Body of pancreas (tissue), 4 donors: ENCODE results near the gene DMXL2. TPM values are rescaled to one million over a fixed set of nuclear protein-coding genes. Genes with fewer than 3 reads are reported as not detected.

Experiments
- ATAC-seq: fragments of 150-250 bp; one replicate; pipeline ENCODE4 v1.9.1; 2016
- DNase-seq, 4 donors: peaks; one replicate each; pipeline ENCODE4 v3.0.0-alpha.2; 2019
- H3K27ac ChIP-seq, 4 donors: fragments of 200-600 bp; sonication (generic); 1 replicate in 3 of 4; 2 replicates in 1 of 4; pipeline versions ENCODE4 v1.5.1 to v1.6.1; 2016 to 2019; ENCODE audit warnings: mild to moderate bottlenecking in 1 of 4, mixed read lengths in 1 of 4, moderate library complexity in 1 of 4
- H3K27me3 ChIP-seq, 2 donors: fragments of 200-600 bp; sonication (generic); one replicate each; pipeline ENCODE4 v1.6.0; 2016; ENCODE audit warnings: mild to moderate bottlenecking in 1 of 2
- H3K36me3 ChIP-seq, 2 donors: fragments of 200-600 bp; sonication (generic); replicated peaks in 1 of 2; 2 replicates each; pipeline ENCODE4 v1.5.1; 2016; ENCODE audit warnings: low read depth in 2 of 2; ENCODE audit not compliant: insufficient read depth in 1 of 2
- H3K4me1 ChIP-seq: fragments of 200-600 bp; sonication (generic); one replicate; pipeline ENCODE4 v1.6.0; 2016
- H3K4me3 ChIP-seq, 2 donors: fragments of 200-600 bp; sonication (generic); 1 replicate in 1 of 2; 2 replicates in 1 of 2; pipeline ENCODE4 v1.5.1; 2016 to 2019
- H3K9me3 ChIP-seq, 3 donors: fragments of 200-600 bp; sonication (generic); 1 replicate in 2 of 3; 2 replicates in 1 of 3; pipeline ENCODE4 v1.5.1; 2016
- CTCF ChIP-seq, 7 experiments: fragments of 450-650 bp in 4 of 7; fragments of 200-600 bp in 3 of 7; sonication (generic) in 3 of 7; IDR thresholded peaks; one replicate each; pipeline ENCODE4 v1.5.1; 2016 to 2019; ENCODE audit warnings: antibody characterized with exemption in 7 of 7
- POLR2A ChIP-seq, 3 donors: fragments of 450-650 bp; IDR thresholded peaks; one replicate each; pipeline ENCODE4 v1.6.1; 2016; ENCODE audit warnings: antibody characterized with exemption in 3 of 3, mild to moderate bottlenecking in 2 of 3
- WGBS, 2 donors: methylation state at CpG; one replicate each; pipeline ENCODE4 v1.1.5; 2017; 5-methylcytosine and 5-hydroxymethylcytosine counted together
- intact Hi-C: fragments of 100-400 bp; cut with DNase I; formaldehyde crosslinking; loops from one replicate; pipeline ENCODE4 v1.15.1; 2023
- total RNA-seq, 2 donors: library from RNA; depleted of rRNA; stranded (reverse); fragments of >200 nt; gene quantifications; one replicate each; pipeline ENCODE4 v1.1.0, GENCODE V29; 2016

Gene DMXL2
- total RNA-seq, 2 donors from 2014 or later = 34.8 to 48.1 TPM

GRCh38 chr15:51603002-51603401, 19.6 kb downstream of the DMXL2 start:
- Histone ChIP-seq H3K27me3 (no peaks in the 10 kb centered on the region), H3K27ac (no peak overlapping the region), H3K4me1 (peaks cover 8% of the 10 kb centered on the region), H3K36me3 (no peaks in the 10 kb centered on the region), H3K9me3 (no peaks in the 10 kb centered on the region), H3K4me3 (no peak overlapping the region)
- TF ChIP-seq CTCF (IDR thresholded peaks at IDR 0.05) (no peak), POLR2A (IDR thresholded peaks at IDR 0.05) (no peak)
- WGBS, 2 donors = 94 to 98% methylated on average over 2 of the region's 2 CpGs
- DNase-seq = no peak
- no peak for ATAC-seq
- intact Hi-C loops = no loop called here

GRCh38 chr15:51602484-51602883, 20.1 kb downstream of the DMXL2 start:
- WGBS, 2 donors = 65 to 77% methylated on average over 3 of the region's 3 CpGs
- DNase-seq = no peak
- H3K9me3 ChIP-seq = no peaks in the 10 kb centered on the region
- no peaks in the 10 kb centered on the region for H3K36me3 ChIP-seq
- H3K4me1 ChIP-seq = peaks cover 9% of the 10 kb centered on the region
- ATAC-seq = no peak
- TF ChIP-seq POLR2A (IDR thresholded peaks at IDR 0.05) = no peak
- no peak for TF ChIP-seq CTCF (IDR thresholded peaks at IDR 0.05)
- H3K27ac ChIP-seq = no peak overlapping the region
- intact Hi-C loops = no loop called here
- no peak overlapping the region for H3K4me3 ChIP-seq
- H3K27me3 ChIP-seq = no peaks in the 10 kb centered on the region

- H3K4me1 ChIP-seq = peaks cover 9% of the 10 kb centered on the region
- no peaks in the 10 kb centered on the region for H3K36me3 ChIP-seq
- no peak for TF ChIP-seq CTCF (IDR thresholded peaks at IDR 0.05)
- no peak for TF ChIP-seq POLR2A (IDR thresholded peaks at IDR 0.05)
- no peaks in the 10 kb centered on the region for H3K9me3 ChIP-seq
- H3K27ac ChIP-seq = no peak overlapping the region
- WGBS, 2 donors = 95 to 97% methylated on average over 1 of the region's 1 CpG
- no peaks in the 10 kb centered on the region for H3K27me3 ChIP-seq
- no peak overlapping the region for H3K4me3 ChIP-seq
- ATAC-seq (no peak), DNase-seq (no peak)
- intact Hi-C loops = no loop called here
Measured at GRCh38 chr15:51601801-51602200, 20.8 kb downstream of the DMXL2 start.

- WGBS, 2 donors = 86 to 92% methylated on average over 1 of the region's 1 CpG
- no peak for ATAC-seq
- TF ChIP-seq CTCF (IDR thresholded peaks at IDR 0.05) (no peak), POLR2A (IDR thresholded peaks at IDR 0.05) (no peak)
Measured at GRCh38 chr15:51600114-51600513, 22.5 kb downstream of the DMXL2 start.

GRCh38 chr15:51589881-51590568, 32.5 kb downstream of the DMXL2 start:
- Histone ChIP-seq H3K9me3 (no peaks in the 10 kb centered on the region), H3K4me3 (no peak overlapping the region), H3K27me3 (no peaks in the 10 kb centered on the region), H3K36me3 (no peaks in the 10 kb centered on the region), H3K27ac (no peak overlapping the region), H3K4me1 (no peaks in the 10 kb centered on the region)
- ATAC-seq = no peak
- intact Hi-C loops = no loop called here
- TF ChIP-seq POLR2A (IDR thresholded peaks at IDR 0.05) = no peak
- no peak for TF ChIP-seq CTCF (IDR thresholded peaks at IDR 0.05)
- DNase-seq = no peak
- 88 to 97% methylated on average over 2 of the region's 2 CpGs for WGBS, 2 donors

More at GRCh38 chr15:51600114-51600513, 22.5 kb downstream of the DMXL2 start:
- H3K36me3 ChIP-seq = no peaks in the 10 kb centered on the region
- peaks cover 9% of the 10 kb centered on the region for H3K4me1 ChIP-seq
- intact Hi-C loops = no loop called here
- no peak for DNase-seq
- H3K4me3 ChIP-seq = no peak overlapping the region
- no peaks in the 10 kb centered on the region for H3K27me3 ChIP-seq
- H3K27ac ChIP-seq = no peak overlapping the region
- H3K9me3 ChIP-seq = no peaks in the 10 kb centered on the region
